ENCODE measurements around the gene EHD2.

The EHD2 gene

GRCh38 chr19:47687906-47688305 is 25.3 kb upstream of the EHD2 start:
- DNase-seq (ENCODE audit: low read depth): no peak
- TF ChIP-seq CTCF (IDR thresholded peaks at IDR 0.05; ENCODE audit: control insufficient read depth, insufficient read depth, low read depth, low read length, missing control alignments): no peak
- H3K4me3 ChIP-seq (ENCODE audit: control insufficient read depth, low read depth, low read length): no peak overlapping the region

- no peak for DNase-seq (ENCODE audit: low read depth)
- no peak overlapping the region for H3K4me3 ChIP-seq (ENCODE audit: control insufficient read depth, low read depth, low read length)
- TF ChIP-seq CTCF (IDR thresholded peaks at IDR 0.05; ENCODE audit: control insufficient read depth, insufficient read depth, low read depth, low read length, missing control alignments): no peak
Measured at GRCh38 chr19:47691090-47691489, 22.1 kb upstream of the EHD2 start.

- no peak overlapping the region for H3K4me3 ChIP-seq (ENCODE audit: control insufficient read depth, low read depth, low read length)
- no peak for TF ChIP-seq CTCF (IDR thresholded peaks at IDR 0.05; ENCODE audit: control insufficient read depth, insufficient read depth, low read depth, low read length, missing control alignments)
- DNase-seq (ENCODE audit: low read depth): no peak
Measured at GRCh38 chr19:47691782-47692181, 21.4 kb upstream of the EHD2 start.

- TF ChIP-seq CTCF (IDR thresholded peaks at IDR 0.05; ENCODE audit: control insufficient read depth, insufficient read depth, low read depth, low read length, missing control alignments): no peak
- no peak overlapping the region for H3K4me3 ChIP-seq (ENCODE audit: control insufficient read depth, low read depth, low read length)
- no peak for DNase-seq (ENCODE audit: low read depth)
Measured at GRCh38 chr19:47693489-47693888, 19.7 kb upstream of the EHD2 start.

- no peak for TF ChIP-seq CTCF (IDR thresholded peaks at IDR 0.05; ENCODE audit: control insufficient read depth, insufficient read depth, low read depth, low read length, missing control alignments)
- DNase-seq (ENCODE audit: low read depth): no peak
- no peak overlapping the region for H3K4me3 ChIP-seq (ENCODE audit: control insufficient read depth, low read depth, low read length)
Measured at GRCh38 chr19:47693903-47694302, 19.3 kb upstream of the EHD2 start.

GRCh38 chr19:47694466-47695273 is 18.6 kb upstream of the EHD2 start:
- no peak for DNase-seq (ENCODE audit: low read depth)
- H3K4me3 ChIP-seq (ENCODE audit: control insufficient read depth, low read depth, low read length): no peak overlapping the region
- TF ChIP-seq CTCF (IDR thresholded peaks at IDR 0.05; ENCODE audit: control insufficient read depth, insufficient read depth, low read depth, low read length, missing control alignments): no peak

Measured in AG09309 (cell line).